ENCODE measurements around the gene CD80.

Gene CD80

DNA sequence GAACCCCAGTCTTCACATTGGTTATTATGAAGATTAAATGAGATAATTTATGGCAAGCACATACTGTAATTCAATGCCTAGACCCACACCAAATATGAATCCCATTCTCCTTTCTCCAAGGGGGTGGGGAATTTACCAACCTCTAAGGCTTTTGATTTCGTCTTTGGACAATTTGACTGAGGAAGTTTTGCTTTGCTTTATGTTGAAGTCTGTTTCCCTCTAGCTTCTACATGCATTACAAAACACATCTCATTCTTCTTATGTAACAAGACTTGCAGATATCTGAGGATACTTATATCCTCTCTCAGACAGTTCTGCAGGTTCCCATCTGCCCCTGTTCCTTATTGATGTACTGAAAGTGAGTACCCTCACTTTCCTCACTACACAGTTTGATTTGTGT, 12.2 kb downstream of the CD80 start:
- DNase-seq (ENCODE audit: low read depth) = no peak

DNA sequence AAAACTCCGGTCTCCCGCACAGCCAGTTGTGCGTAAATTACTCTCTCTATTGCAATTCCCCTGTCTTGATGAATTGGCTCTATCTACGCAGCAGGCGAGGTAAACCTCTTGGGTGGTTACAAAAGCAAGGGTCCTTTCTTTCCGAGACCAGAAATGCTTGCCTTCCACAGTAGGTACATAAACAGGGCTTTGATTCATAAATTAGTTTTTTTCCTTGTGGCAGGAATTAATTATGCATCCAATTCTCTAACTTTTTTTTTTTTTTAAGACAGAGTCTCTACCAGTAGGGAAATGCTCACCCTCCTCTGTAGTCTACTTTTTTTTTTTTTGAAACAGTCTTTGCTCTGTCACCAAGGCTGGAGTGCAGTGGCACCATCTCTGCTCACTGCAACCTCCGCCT, 16.3 kb downstream of the CD80 start:
- DNase-seq (ENCODE audit: low read depth) = no peak

DNA sequence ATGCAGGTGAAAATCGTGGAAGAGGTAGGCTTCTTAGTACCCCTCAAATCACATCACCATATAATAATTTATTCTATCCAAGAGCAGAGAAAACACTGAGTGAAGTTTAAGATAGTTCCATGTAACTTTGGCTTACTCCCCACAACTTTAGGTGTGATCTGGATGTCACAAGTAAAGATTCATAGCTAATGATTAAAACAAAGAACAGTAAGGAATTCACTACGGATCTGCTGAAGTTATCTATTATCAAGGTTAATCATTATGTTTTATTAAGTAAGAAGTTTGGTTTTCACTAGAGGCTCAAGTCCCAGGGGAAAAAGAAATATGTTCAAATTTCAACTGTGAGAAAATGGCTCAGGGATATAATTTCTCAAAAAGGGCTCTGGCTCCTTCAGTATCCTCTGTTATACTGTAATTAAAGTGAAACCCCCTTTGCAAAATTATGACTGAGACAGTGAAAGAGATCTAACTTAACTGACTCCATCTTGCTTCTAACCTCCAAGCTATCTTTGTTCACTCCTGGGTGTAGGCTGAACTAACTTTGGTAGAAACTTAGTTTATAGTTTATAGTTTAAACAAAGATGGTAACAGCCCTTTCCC, 17.1 kb downstream of the CD80 start:
- no peak for DNase-seq (ENCODE audit: low read depth)

GRCh38 chr3:119541547-119541946, 17.9 kb downstream of the CD80 start:
- DNase-seq (ENCODE audit: low read depth) = no peak

GRCh38 chr3:119538772-119539171, 20.6 kb downstream of the CD80 start:
- no peak for DNase-seq (ENCODE audit: low read depth)

DNA sequence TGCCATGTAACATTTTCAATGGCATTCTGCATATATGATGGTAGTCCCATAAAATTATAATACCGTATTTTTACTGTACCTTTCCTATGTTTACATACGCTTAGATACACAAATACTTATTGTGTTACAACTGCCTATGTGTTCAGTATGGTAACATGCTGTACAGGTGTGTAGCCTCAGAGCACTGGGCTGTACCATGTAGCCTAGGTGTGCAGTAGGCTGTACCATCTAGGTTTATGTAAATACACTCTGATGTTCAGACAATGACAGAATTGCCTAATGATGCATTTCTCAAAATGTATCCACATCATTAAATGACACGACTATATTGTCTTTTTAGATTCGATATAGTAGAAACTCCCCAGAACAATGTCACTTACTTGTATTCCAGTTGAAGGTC, 22.7 kb downstream of the CD80 start:
- DNase-seq (ENCODE audit: low read depth) = no peak

GRCh38 chr3:119534296-119534695, 25.1 kb downstream of the CD80 start:
- DNase-seq (ENCODE audit: low read depth) = no peak

DNA sequence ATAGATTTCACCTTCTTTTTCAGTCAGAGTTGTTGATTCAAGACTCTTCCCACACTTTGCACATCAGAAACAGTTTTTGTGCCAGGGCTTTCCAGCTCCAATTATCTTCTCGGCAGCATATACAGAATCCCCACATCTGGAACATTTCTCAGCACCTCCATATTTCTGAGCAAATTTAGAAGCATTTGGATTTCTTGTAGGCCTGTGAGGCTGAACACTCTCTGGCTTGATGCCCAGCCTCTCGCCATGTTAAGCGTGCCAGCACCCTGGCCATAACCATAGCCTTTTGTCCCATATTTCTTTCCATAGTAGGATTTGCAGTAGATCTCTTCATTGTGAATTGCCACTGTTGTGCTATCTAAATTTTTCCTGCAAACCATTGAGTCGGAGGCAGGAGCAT, 28.3 kb downstream of the CD80 start:
- no peak for DNase-seq (ENCODE audit: low read depth)

- no peak for DNase-seq (ENCODE audit: low read depth)
Measured at GRCh38 chr3:119530456-119530855, 29.0 kb downstream of the CD80 start.

- DNase-seq (ENCODE audit: low read depth) = peak; percentile 38
Measured at GRCh38 chr3:119529883-119530282, 29.5 kb downstream of the CD80 start.

GRCh38 chr3:119527714-119528113, 31.7 kb downstream of the CD80 start:
- DNase-seq (ENCODE audit: low read depth) = no peak

- DNase-seq (ENCODE audit: low read depth) = peak; percentile 11
Measured at GRCh38 chr3:119524931-119525662, 34.3 kb downstream of the CD80 start.

GRCh38 chr3:119518026-119518425, 41.4 kb downstream of the CD80 start:
- DNase-seq (ENCODE audit: low read depth) = no peak

DNA sequence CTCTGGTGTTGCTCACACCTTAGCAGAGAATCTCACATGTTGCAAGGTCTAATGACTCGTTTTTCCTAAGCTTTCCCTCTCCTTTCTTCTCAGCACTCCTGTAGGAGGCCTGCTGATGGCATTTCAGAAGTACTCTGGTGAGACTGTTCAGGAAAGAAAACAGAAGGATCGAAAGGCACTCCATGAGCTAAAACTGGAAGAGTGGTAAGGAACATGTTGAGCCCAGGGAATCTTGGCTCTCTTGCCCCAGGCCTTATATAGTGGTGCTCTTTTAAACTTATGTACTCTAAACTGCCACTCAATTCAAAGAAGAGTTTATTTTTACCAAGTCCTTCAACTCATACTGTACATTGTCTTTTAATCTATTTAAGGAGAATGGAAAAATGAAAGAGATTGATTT, 42.3 kb downstream of the CD80 start:
- DNase-seq (ENCODE audit: low read depth) = no peak

- no peak for DNase-seq (ENCODE audit: low read depth)
Measured at GRCh38 chr3:119514637-119515036, 44.8 kb downstream of the CD80 start.

GRCh38 chr3:119510690-119511089, 48.7 kb downstream of the CD80 start:
- no peak for DNase-seq (ENCODE audit: low read depth)

- no peak for DNase-seq (ENCODE audit: low read depth)
Measured at GRCh38 chr3:119508172-119508845, 51.1 kb downstream of the CD80 start.

- no peak for DNase-seq (ENCODE audit: low read depth)
Measured at GRCh38 chr3:119507404-119507803, 52.0 kb downstream of the CD80 start.

- no peak for DNase-seq (ENCODE audit: low read depth)
Measured at GRCh38 chr3:119506631-119507030, 52.8 kb downstream of the CD80 start.

GRCh38 chr3:119500901-119501300, 58.5 kb downstream of the CD80 start:
- no peak for DNase-seq (ENCODE audit: low read depth)

GRCh38 chr3:119500265-119500664, 59.1 kb downstream of the CD80 start:
- no peak for DNase-seq (ENCODE audit: low read depth)

DNA sequence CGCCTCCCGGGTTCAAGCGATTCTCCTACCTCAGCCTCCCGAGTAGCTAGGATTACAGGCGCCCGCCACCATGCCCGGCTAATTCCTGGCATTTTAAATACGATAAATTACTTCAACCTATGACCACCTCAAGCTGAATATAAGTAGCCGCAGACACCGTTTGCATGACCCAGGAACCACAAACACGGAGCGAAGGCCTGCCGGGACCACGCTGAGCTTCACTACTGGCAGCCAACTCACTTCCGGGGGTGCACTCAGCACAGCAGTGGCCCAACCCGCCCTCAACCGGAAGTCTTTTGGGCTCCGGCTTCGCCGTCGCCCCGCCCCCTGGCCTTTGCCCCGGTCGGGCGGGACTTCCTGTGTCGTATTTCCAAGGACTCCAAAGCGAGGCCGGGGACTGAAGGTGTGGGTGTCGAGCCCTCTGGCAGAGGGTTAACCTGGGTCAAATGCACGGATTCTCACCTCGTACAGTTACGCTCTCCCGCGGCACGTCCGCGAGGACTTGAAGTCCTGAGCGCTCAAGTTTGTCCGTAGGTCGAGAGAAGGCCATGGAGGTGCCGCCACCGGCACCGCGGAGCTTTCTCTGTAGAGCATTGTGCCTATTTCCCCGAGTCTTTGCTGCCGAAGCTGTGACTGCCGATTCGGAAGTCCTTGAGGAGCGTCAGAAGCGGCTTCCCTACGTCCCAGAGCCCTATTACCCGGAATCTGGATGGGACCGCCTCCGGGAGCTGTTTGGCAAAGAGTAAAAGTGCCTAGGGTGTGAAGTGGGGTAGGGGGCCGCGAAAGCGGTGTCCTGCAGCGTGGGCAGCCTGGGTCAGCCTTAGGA, 61.0 kb downstream of the CD80 start, which contains the start of gene TIMMDC1:
Gene TIMMDC1 (plus strand): TSS at position 362 of the 826 bp plus-strand sequence. CDS start 187 bp downstream, at position 549.
- DNase-seq (ENCODE audit: low read depth) = peak; percentile 94

Measured in stromal cell of bone marrow (primary cell).